Suppressor macrophage (primary cell): ENCODE results near the gene LSM2.
A peak's percentile ranks its signal among the peaks of the same experiment; 100 is the strongest.

Source experiments
- DNase-seq, 4 experiments: peaks; one replicate each; pipeline ENCODE4 v3.0.0-alpha.2; 2020 to 2022

LSM2 gene

DNA sequence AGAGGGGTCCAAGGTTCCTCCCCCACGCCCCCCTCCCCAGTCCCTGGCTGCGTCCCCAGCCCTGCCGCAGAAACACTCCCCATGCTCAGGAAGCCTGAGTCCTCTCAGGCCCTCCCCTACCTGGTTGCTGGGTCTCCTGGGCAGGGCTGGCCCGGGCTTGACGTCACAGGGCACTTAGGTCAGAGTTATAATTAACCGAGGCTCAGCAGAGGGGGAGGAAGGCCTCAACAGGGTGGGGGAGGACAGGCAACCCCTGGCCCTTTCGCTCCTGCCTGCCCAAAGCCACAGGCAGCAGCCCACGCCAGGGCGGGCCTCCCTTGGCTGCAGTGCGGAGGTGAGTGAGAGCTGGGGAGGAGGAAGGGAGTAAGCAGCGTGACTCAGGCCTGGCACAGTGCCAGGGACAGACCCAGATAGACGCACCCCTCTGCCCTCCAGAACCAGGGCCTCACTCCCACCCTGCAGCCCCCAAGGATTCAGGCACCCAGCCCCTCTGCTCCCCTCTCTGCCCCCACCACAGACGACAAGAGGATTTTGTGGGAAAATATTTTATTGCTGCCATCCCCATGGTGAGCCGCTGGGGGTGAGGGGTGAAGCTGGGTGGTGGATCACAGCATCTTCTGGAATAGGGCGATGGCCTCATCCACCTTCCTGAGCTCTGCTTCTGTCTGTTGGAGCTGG lies 29.6 kb downstream of the LSM2 start, which contains the start of gene VWA7:
Gene VWA7, minus strand, starts transcription at position 340 of the 678 bp plus-strand sequence. CDS start 549 bp downstream, outside the sequence.
- DNase-seq = peak; percentile 80 to 90 (median 86)

DNA sequence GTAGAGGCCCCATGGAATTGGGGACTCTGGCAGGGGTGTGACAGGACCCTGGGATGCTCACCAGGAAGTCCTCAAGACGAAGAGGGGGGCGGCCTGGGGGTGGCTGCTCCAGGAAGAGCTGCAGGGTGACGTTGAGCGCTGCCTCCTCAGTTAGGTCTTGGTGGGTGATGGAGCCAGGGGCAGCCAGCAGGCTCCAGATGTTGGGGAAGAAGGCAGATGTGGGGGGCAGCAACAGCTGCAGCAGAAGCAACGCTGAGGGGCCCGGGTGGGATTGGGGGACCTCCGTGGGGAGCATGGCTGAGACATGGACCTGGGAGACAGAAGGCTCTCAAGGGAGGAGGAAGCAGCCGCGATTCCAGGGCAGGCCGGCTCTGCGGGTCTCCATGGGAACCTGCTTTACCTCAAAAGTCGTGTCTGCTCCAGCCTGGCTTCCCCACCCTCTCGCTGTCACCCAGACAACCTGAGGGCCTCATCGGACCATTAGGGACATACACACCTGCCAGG lies 30.2 kb downstream of the LSM2 start:
- DNase-seq = peak in 2 of 4 experiments; percentile 34 to 41

DNA sequence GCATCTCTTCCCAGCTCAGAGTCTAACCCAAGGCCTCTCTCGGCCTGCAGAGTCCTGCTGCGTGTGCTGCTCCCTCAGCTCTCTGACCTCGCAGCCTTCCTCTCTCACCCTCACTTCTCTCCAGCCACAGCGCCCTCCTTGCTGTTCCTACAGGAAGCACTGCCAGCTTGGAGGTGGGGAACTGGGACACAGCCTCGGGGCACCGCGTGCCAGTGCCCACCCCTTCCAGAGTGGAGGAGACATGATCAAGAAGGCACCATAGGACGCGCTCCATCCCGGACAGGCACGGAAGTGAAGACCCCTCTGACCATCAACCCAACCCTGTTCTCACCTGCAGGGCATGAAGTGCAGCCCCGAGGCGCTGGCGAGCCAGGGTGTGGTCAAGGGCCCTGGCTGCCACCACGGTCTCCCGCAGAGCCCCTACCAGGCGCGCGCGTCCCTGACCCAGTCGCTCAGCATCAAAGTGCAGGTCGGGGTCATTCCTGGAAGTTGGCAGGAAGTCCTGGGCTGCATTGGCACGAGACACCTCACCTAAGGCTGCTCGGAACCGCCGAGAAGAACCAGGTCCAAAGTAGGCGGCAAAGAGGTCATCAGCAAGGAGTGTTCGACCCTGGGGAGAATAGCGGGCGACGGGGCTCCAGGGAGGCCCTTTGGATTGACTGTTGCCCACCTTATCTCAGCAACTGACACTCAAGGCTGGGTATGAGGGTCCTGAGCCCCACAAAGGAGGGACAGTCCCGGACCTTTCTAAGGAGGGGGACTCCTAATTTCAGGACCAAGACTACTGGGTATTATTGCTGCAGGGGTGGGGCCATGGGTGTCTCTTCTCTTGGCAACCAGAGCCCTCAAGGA lies 30.9 kb downstream of the LSM2 start:
- DNase-seq = no peak

DNA sequence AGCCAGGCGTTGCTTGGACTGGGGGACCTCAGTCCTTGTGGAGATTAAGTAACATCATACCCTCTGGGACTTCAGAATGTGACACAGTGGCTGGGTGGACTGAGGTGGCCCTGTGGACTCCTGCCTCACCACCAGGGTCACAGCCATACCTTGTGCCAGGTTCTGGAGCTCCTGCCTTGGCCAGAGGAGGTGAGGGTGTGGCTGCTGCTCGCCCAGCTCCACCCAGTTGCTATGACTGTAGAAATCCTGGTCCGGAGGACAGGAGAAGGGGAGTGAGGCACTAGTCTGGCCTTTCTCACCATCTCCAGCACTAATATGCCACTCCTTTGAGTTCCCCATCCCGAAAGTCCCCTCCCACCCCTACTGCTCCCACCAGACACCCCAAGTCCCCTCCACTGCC lies 31.6 kb downstream of the LSM2 start:
- no peak for DNase-seq

DNA sequence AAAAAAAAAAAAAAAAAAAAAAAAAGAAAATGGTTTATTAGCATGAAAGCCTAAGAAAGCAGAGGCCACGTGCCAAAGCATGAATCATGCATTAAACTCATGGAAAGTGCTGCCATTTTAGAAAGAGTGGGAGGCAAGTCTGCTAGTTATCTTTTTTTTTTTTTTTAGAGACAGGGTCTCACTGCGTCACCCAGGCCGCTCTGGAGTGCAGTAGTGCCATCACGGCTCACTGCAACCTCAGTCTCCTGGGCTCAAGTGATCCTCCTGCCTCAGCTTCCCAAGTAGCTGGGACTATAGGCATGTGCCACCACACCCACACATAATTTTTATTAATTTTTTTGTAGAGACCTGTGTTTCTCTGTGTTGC lies 34.8 kb downstream of the LSM2 start:
- peak in 2 of 4 experiments; percentile 24 to 36 for DNase-seq

DNA sequence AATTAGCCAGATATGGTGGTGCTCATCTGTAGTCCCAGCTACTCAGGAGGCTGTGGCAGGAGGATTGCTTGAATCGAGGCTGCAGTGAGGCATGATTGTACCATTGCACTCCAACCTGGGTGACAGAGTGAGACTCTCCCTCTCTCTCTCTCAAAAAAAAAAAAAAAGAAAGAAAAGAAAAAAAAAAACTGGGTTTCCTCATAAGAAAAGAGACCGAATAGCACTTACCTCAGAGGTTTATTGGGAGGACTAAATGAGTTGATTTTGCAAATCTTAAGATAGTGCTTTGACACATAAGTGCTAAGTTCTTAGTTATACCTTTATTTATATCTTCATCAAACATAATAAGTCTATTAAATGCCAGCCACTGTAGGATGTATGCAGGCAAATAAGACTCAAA lies 35.9 kb downstream of the LSM2 start:
- no peak for DNase-seq

DNA sequence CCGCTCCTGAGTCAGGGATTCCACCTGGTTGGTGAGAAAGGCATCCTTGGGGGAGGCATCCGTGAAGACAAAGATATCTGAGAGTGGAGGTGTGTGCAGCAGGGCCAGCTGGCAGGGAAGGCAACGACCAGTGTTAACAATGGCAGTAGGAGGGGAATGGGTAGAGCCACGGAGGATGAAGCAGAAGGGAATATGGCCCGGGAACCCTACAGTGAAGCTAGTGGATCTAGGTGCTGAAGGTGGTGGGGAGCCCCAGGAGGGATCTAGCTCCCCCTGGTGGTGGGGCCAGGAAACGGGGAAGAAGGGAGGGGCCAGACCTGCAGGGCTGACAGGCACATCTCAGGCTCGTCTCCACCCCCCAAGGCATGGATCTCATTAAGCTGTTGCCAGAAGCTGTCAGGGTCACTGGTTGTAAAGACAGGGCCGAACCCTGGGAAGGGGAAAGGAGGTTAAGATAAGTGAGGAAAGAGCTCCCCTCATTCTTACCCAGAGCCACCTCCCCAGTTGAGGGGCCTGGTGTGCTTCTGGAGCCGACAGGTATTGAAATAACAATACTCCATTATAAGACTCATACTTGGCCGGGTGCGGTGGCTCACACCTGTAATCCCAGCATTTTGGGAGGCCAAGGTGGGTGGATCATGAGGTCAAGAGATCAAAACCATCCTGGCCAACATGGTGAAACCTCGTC lies 36.9 kb downstream of the LSM2 start:
- peak; percentile 83 to 91 (median 88) for DNase-seq

DNA sequence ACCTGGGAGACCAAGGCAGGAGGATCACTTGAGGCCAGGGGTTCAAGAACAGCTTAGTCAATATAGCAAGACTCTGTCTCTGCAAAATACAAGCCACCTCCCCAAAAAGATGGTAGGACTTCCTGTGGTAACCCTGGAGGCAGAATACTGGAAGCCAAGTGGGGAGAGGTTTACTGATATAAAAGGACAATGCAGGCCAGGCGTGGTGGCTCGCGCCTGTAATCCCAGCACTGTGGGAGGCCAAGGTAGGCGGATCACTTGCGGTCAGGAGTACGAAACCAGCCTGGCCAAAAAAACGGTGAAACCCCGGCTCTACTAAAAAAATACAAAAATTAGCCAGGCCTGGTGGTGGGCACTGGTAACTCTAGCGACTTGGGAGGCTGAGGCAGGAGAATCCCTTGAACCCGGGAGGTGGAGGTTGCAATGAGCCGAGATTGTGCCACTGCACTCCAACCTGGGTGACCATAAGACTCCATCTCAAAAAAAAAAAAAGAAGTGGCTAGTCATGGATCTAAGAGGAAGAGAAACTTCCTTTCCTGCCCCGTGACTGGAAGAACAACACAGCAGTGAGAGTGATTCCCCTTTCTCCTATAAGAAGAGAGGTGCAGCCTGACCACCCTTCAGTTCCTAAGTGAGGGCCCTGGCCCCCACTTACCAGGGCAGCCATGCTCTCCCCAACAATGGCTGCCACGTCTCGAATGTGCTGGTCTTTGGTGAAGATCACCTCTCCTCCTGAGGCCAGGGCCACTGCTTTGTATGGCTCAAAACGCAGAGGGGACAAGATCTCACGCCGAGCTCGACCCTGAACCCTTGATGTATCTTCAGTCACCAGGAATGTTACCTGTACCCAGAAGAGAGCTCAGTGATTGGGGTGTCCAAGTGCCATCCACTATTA lies 38.2 kb downstream of the LSM2 start:
- DNase-seq = peak; percentile 72 to 90 (median 83)

DNA sequence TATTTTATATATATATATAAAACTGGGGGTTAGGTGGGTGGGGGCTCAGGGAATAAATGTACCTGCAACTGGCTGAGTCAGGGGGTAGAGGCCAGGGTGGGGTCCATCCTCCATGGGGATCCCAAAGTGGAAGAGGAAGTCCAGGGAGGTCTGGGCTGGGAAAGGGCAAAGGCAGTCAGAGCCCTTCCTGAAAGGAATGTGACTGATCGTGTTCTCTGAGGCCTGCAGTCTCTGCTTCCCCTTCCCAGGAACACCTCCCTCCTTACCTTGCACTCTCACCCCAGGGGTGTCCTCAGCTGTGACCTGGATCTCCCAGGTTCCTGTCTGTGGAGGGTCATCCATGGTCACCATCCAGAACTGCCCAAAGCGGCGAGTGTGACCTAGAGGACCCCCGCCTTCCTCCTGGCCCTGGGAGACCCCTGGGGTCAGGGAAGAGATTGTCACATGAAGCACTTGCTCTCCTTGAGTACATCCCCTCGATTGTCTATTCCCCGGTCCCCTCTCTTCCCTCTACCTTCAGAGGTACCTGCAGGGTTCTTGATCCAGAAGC lies 39.6 kb downstream of the LSM2 start:
- peak in 3 of 4 experiments; percentile 14 to 34 (median 27) for DNase-seq

DNA sequence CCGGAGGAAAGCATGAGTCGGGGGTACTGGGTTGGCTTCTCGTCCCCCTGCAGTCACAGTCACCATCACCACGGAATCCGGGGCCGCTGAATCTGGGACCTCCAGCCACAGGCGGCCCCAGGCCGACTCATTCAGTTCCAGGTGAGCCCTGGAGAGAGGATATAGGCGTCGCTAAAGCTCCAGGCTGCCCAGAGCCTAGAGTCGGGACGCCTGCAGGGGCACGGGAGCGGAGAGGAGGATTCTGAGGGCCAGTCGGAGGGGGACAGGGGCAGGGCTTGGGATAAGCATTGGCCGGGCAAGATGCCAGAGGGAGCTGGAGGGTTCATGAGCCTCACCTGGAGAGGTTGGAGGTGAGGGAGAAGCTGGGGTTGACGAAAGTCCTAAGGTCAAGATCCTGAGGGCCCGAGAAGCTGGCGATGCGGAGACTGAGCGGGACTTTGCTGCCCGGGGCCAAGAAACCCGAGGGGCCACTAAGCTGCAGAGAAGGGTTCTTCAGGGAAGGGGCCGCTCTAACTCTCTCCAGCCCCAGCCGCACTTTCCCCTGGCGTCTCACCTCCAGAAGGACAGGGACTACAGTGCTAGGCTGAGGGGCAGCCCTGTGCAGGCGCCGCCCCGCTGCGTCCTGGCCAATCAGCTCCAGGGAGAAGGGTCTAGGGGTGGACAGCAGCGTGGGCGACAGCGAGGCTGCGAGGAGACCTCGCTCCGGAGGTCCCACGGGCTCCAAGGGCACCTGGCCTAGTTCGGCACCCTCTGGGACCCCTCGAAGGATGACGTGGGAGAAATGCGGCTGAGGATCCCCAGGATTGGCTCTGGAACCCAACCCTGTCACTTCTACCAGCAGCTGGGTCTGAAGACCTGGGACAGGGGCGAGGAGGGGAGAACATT lies 40.6 kb downstream of the LSM2 start:
- no peak for DNase-seq

DNA sequence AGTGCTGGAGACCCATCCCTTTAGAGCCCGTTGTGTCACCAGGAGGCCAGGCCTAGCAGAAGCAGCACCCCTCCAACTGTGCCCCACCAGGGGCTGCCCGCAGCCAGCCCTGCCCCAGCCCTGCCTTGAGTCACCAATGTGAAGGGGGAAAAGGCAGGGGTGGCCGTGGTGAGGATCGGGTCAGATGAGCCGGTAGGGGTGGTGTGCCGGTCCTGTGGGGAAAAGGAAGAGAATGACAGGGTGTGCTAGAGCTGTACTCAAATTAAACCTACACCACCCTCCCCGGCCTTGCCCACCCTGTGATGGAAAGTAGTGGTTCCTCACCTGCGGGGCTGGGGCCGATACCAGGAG lies 41.2 kb downstream of the LSM2 start:
- no peak for DNase-seq

DNA sequence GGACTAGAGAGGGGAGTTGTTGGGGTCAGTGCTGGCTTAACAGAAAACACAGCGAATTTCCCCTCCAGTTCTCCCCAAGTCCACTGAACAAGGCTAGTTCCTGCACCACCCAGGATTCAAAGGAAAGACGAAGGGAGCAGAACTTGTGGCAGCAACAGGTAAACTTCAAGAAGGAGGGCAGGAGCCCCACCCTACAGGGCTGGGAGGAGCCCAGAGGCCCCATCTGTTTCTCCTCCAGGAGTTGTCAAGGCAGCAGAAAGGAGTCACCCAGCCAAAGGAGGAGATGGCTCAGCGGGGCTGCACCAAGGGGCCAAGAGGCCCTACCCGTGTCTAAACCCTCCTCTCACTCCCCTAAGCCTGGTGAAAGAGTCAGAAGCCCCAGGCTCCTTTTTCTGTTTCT lies 42.6 kb downstream of the LSM2 start:
- DNase-seq = no peak

DNA sequence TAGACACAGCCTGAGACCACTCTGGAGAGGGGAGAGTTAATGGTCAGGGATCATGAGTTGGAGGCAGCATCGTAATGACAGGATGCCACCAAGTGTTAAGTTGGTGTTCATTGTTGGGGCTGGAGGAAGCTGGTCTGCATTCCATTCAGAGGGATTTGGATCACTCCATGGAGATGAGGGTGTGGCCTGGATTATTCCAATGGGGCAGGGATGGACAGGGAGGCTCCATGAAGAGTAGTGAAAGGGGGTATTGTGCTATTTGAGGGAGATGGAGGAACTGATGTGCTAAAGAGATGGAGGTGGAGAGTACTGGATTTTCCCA lies 43.2 kb downstream of the LSM2 start:
- DNase-seq = no peak

DNA sequence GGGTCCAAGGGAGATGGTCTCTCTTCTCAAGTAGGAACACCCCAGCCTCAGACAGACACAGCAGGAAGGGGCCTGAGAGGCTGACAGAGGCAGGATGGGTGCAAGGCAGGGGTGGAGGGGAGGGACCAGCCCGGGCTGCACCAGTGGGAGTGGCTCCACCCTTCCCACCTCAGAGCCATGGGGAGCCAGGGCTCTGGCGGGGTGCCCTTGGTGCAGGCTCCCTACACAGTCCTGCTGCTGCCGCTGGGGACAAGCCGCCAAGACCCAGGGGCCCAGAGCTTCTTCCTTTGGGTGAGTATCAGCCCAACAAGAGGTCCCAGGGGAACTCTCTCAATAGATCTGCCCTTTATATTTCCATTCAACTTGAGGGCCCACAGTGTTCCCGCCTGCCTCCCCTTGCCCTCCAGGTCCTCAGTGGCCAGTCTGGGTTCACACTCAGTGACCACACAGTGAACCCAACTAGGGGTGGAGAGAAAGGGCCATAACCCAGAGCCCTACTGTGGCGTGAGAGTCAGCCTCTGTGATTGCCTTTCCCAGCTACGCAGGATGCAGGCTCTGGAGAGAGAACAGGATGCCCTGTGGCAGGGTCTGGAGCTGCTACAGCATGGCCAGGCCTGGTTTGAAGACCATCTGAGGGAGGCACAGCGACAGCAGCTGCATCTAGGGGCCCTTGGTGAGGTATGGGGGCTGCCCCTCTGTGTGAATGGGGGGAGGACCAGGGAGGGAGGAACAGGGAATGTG lies 43.7 kb downstream of the LSM2 start:
- DNase-seq = no peak

DNA sequence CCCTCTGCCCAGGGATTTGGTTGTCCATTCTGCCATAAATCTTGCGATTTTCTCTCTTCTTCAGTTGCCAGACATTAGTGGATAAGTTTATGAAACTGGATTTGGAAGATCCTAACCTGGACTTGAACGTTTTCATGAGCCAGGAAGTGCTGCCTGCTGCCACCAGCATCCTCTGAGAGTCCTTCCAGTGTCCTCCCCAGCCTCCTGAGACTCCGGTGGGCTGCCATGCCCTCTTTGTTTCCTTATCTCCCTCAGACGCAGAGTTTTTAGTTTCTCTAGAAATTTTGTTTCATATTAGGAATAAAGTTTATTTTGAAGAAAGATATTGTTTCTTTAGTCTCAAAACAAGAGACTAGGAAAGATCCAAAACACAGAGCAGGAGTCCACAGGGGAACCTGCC lies 44.4 kb downstream of the LSM2 start, which contains the start of gene SAPCD1:
Gene SAPCD1, plus strand, starts transcription at position 301 of the 400 bp plus-strand sequence. CDS start 399 bp downstream, outside the sequence.
- no peak for DNase-seq

DNA sequence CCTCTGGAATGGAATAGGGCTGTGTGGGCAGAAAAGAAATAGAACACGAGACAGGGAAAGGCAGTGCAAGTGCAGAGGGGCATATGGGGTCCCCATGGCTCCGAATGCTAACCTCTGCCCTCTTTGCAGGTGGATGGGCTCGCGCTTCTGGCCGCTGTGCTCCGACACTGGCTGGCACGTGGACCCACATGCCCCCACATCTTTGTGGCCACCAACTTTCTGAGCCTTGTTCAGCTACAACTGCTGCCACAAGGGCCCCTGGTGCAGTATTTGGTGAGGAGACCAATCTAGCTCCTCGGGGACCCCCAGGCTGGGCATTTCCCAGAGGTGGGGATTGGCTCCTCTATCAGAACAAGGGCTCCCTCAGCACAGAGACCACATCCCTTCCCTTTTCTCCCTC lies 45.4 kb downstream of the LSM2 start:
- DNase-seq = no peak

DNA sequence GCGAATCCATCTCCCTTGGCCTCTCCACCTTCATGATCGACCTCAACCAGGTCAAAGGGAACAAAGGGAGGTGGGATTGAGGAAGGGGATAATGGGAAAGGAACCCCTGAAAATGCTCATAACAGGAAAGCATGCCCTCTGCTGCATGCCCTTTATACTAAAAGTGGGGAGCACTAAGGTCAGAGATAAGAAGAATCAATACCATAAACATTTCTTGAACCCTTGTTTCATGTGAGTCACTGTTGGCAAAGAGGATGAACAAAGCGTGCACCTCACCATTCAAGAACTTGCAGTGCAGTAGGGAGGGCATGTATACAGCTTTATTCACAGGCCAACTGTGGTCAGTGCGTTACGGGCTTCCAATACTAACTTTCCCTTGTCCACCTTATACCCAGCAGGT lies 46.0 kb downstream of the LSM2 start:
- no peak for DNase-seq

DNA sequence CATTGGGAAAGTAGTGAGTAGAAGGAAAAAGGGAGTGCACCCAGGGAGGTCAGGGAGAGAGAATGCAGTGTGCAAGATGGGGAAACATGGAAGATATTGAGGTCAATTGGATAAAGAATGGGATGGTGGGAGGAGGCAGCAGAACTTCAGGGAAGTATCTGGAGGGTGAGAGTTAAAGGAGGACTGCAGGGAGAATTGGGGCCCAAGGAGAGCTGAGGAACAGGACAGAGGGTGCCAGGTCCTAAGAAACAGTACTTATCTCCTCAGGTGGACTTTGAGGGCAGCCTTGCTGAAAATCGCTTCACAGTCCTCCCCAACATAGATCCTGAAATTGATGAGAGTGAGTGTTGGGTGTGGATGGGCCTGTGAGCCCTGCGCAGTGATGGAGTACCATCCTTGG lies 48.5 kb downstream of the LSM2 start:
- no peak for DNase-seq

DNA sequence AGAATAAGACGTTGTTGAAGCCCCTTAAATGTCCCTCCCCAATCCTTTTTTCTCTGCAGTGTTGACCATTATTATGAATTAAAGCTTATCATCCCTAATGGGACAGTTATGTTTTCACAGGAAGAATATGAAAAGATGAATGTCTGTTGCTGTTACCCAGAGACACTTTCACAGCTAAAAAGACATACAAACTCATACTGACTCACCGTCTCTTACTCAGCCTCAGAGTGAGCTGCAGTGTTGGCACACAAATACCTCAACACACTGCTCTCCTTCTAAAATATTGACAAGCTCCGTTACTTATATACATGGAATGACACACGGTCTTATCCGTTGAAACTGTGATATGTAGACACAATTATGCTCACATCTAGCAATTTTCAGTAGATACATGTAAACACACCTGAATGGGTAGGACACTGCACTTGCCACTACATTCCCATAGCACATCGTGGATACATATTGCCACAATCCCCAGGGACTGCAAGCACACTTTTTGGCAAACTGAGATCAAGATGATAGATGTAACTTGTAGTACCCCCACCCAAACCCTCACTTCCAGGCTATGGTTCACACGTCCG lies 53.9 kb downstream of the LSM2 start:
- no peak for DNase-seq
